Measurements from ENCODE around the gene COL26A1.

- TF ChIP-seq SP7 (tag by site-specific recombination; IDR thresholded peaks at IDR 0.05) (no peak), CTCF (tag by site-specific recombination; IDR thresholded peaks at IDR 0.05) (no peak), GLI4 (tag by site-specific recombination; IDR thresholded peaks at IDR 0.05) (no peak), AEBP2 (tag by site-specific recombination; IDR thresholded peaks at IDR 0.05; ENCODE audit: borderline replicate concordance) (no peak)
These were observed 154.6 kb downstream of the COL26A1 start for GRCh38 chr7:101517304-101517703.
